ENCODE results near the gene MYADM.

- TF ChIP-seq, protein P1, sequence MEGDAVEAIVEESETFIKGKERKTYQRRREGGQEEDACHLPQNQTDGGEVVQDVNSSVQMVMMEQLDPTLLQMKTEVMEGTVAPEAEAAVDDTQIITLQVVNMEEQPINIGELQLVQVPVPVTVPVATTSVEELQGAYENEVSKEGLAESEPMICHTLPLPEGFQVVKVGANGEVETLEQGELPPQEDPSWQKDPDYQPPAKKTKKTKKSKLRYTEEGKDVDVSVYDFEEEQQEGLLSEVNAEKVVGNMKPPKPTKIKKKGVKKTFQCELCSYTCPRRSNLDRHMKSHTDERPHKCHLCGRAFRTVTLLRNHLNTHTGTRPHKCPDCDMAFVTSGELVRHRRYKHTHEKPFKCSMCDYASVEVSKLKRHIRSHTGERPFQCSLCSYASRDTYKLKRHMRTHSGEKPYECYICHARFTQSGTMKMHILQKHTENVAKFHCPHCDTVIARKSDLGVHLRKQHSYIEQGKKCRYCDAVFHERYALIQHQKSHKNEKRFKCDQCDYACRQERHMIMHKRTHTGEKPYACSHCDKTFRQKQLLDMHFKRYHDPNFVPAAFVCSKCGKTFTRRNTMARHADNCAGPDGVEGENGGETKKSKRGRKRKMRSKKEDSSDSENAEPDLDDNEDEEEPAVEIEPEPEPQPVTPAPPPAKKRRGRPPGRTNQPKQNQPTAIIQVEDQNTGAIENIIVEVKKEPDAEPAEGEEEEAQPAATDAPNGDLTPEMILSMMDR (IDR thresholded peaks at IDR 0.05): no peak
- no peak for TF ChIP-seq POLR2A (IDR thresholded peaks at IDR 0.05)
These were observed 27.0 kb downstream of the MYADM start for GRCh38 chr19:53894707-53895106.

Measured in breast epithelium (tissue), 3 donors.